ENCODE results near the gene ZNF609.

DNA sequence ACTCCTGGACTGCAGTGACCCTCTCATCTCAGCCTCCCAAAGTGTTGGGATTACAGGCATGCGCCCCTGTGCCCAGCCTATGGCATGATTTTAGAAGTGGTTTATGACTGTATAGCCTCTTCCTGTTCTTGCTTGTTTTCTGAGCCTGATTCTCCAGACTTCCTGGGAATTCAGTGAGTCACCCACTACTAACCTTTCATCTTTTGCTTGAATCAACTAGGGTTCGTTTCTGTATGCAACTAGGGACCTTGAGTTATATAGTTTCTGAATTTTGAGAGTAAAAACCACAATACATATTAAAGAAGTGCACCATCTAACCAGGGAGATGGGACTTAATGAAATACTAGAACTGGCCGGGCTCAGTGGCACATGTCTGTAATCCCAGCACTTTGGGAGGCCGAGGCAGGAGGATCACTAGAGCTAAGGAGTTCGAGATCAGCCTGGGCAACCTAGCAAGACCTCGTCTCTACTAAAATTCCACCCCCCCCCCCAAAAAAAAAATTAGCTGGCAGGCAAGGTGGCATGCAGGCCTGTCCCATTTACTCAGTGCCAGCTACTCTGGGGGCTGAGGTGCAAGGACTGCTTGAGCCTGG, 76.0 kb downstream of the ZNF609 start:
- TF ChIP-seq, protein P1, sequence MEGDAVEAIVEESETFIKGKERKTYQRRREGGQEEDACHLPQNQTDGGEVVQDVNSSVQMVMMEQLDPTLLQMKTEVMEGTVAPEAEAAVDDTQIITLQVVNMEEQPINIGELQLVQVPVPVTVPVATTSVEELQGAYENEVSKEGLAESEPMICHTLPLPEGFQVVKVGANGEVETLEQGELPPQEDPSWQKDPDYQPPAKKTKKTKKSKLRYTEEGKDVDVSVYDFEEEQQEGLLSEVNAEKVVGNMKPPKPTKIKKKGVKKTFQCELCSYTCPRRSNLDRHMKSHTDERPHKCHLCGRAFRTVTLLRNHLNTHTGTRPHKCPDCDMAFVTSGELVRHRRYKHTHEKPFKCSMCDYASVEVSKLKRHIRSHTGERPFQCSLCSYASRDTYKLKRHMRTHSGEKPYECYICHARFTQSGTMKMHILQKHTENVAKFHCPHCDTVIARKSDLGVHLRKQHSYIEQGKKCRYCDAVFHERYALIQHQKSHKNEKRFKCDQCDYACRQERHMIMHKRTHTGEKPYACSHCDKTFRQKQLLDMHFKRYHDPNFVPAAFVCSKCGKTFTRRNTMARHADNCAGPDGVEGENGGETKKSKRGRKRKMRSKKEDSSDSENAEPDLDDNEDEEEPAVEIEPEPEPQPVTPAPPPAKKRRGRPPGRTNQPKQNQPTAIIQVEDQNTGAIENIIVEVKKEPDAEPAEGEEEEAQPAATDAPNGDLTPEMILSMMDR (IDR thresholded peaks at IDR 0.05), result no peak
- no peak for TF ChIP-seq POLR2A (IDR thresholded peaks at IDR 0.05)

All from sigmoid colon (tissue), 3 donors.